HepG2 (cell line): ENCODE measurements around the gene TPRG1. TPM values are rescaled to one million over a fixed set of nuclear protein-coding genes. Genes with fewer than 3 reads are reported as not detected.

ENCODE experiments used
- NFIB ChIP-seq: sonication (generic); formaldehyde crosslinking; IDR thresholded peaks from 2 replicates; pipeline ENCODE4 v1.9.0; 2021; ENCODE audit warnings: missing genetic modification reagents, mild to moderate bottlenecking, borderline replicate concordance
- PLSCR1 ChIP-seq: sonication (generic); formaldehyde crosslinking; IDR thresholded peaks from 2 replicates; pipeline ENCODE4 v1.5.0; 2020; ENCODE audit warnings: missing genetic modification reagents, mild to moderate bottlenecking, borderline replicate concordance
- PRDM4 ChIP-seq: sonication (generic); formaldehyde crosslinking; IDR thresholded peaks from 2 replicates; pipeline ENCODE4 v1.9.0; 2021; ENCODE audit warnings: missing genetic modification reagents, borderline replicate concordance
- ZNF589 ChIP-seq: sonication (generic); formaldehyde crosslinking; conservative IDR thresholded peaks from 2 replicates; pipeline ENCODE4 v1.8.0; 2022; ENCODE audit warnings: mild to moderate bottlenecking, moderate library complexity, missing genetic modification reagents
- ZNF713 ChIP-seq: sonication (generic); formaldehyde crosslinking; IDR thresholded peaks from 2 replicates; pipeline ENCODE4 v1.4.0; 2020; ENCODE audit warnings: mild to moderate bottlenecking, missing genetic modification reagents
- polyA plus RNA-seq, 8 experiments: library from polyadenylated mRNA; depleted of rRNA in 3 of 8; stranded (reverse) in 7 of 8; unstranded in 1 of 8; fragments of >200 nt; fragmentation: Illumina TruSeq in 4 of 8; extraction: Trizol in 4 of 8; gene quantifications; 2 replicates each; pipeline versions ENCODE4 v1.2.1 to v1.2.3, GENCODE V29; 2011 to 2016; ENCODE audit warnings: low read depth in 4 of 8, missing spikeins in 1 of 8, mixed read lengths in 1 of 8; ENCODE audit not compliant: insufficient read depth in 1 of 8
- total RNA-seq, 5 experiments: library from RNA; depleted of rRNA; stranded (reverse); fragments of >200 nt; fragmentation: Illumina TruSeq; extraction: Trizol; gene quantifications; 2 replicates each; pipeline ENCODE4 v1.2.3, GENCODE V29; 2016; ENCODE audit warnings: low read depth in 1 of 5
- TF ChIP-seq, protein P1 (sequence below): sonication (generic); formaldehyde crosslinking; IDR thresholded peaks from 2 replicates; pipeline ENCODE4 v1.4.0; 2020; ENCODE audit warnings: mild to moderate bottlenecking, missing genetic modification reagents, borderline replicate concordance
- TF ChIP-seq, protein P2 (sequence below): IDR thresholded peaks from 2 replicates; pipeline ENCODE4 v1.6.1; 2016; ENCODE audit warnings: low read depth, missing genetic modification reagents, missing compliant biosample characterization

Gene TPRG1
- total and polyA plus RNA-seq, 2 of the 13 experiments (the other 11 are each of a cell fraction or from before 2014, with no cell fraction given): 0.17 TPM; not detected in 1

DNA sequence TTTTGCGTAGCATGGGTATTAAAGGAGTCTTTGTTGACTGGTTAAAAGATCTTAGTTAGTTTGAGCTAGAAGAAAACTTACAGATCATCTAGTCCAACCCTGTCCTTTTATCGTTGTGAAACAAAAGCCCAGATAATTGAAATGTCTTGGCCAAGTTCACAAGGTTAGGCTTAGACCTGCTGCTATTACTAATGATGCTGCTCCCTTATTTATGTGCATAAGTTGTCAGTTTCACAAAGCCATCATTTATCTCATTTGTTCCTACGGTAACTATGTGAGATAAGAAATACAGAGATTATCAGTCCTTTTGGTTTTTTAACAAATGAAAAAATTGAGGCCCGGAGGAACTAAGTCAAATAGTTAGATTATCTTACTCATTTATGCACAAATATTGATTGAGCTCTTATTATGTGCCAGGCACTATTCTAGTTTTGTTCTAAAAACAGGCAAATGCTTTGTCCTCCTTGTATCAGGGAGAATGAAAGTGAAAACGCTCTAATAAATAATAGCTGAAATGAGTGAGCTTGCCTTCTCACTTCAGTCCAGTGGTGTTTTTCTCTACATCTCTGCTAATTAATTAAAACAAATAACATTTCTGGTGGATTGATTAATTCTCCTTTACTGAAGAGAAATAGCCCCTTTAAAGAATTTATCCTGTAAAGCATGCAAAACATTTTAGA lies 49.1 kb upstream of the TPRG1 start (continued):
- TF ChIP-seq NFIB (no peak), ZNF589 (CRISPR knock-in tag) (no peak), PRDM4 (CRISPR knock-in tag) (no peak), ZNF713 (CRISPR knock-in tag) (no peak), PLSCR1 (no peak)
- TF ChIP-seq, protein P1, sequence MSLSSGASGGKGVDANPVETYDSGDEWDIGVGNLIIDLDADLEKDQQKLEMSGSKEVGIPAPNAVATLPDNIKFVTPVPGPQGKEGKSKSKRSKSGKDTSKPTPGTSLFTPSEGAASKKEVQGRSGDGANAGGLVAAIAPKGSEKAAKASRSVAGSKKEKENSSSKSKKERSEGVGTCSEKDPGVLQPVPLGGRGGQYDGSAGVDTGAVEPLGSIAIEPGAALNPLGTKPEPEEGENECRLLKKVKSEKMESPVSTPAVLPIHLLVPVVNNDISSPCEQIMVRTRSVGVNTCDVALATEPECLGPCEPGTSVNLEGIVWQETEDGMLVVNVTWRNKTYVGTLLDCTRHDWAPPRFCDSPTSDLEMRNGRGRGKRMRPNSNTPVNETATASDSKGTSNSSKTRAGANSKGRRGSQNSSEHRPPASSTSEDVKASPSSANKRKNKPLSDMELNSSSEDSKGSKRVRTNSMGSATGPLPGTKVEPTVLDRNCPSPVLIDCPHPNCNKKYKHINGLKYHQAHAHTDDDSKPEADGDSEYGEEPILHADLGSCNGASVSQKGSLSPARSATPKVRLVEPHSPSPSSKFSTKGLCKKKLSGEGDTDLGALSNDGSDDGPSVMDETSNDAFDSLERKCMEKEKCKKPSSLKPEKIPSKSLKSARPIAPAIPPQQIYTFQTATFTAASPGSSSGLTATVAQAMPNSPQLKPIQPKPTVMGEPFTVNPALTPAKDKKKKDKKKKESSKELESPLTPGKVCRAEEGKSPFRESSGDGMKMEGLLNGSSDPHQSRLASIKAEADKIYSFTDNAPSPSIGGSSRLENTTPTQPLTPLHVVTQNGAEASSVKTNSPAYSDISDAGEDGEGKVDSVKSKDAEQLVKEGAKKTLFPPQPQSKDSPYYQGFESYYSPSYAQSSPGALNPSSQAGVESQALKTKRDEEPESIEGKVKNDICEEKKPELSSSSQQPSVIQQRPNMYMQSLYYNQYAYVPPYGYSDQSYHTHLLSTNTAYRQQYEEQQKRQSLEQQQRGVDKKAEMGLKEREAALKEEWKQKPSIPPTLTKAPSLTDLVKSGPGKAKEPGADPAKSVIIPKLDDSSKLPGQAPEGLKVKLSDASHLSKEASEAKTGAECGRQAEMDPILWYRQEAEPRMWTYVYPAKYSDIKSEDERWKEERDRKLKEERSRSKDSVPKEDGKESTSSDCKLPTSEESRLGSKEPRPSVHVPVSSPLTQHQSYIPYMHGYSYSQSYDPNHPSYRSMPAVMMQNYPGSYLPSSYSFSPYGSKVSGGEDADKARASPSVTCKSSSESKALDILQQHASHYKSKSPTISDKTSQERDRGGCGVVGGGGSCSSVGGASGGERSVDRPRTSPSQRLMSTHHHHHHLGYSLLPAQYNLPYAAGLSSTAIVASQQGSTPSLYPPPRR (CRISPR knock-in tag): no peak
- TF ChIP-seq, protein P2, sequence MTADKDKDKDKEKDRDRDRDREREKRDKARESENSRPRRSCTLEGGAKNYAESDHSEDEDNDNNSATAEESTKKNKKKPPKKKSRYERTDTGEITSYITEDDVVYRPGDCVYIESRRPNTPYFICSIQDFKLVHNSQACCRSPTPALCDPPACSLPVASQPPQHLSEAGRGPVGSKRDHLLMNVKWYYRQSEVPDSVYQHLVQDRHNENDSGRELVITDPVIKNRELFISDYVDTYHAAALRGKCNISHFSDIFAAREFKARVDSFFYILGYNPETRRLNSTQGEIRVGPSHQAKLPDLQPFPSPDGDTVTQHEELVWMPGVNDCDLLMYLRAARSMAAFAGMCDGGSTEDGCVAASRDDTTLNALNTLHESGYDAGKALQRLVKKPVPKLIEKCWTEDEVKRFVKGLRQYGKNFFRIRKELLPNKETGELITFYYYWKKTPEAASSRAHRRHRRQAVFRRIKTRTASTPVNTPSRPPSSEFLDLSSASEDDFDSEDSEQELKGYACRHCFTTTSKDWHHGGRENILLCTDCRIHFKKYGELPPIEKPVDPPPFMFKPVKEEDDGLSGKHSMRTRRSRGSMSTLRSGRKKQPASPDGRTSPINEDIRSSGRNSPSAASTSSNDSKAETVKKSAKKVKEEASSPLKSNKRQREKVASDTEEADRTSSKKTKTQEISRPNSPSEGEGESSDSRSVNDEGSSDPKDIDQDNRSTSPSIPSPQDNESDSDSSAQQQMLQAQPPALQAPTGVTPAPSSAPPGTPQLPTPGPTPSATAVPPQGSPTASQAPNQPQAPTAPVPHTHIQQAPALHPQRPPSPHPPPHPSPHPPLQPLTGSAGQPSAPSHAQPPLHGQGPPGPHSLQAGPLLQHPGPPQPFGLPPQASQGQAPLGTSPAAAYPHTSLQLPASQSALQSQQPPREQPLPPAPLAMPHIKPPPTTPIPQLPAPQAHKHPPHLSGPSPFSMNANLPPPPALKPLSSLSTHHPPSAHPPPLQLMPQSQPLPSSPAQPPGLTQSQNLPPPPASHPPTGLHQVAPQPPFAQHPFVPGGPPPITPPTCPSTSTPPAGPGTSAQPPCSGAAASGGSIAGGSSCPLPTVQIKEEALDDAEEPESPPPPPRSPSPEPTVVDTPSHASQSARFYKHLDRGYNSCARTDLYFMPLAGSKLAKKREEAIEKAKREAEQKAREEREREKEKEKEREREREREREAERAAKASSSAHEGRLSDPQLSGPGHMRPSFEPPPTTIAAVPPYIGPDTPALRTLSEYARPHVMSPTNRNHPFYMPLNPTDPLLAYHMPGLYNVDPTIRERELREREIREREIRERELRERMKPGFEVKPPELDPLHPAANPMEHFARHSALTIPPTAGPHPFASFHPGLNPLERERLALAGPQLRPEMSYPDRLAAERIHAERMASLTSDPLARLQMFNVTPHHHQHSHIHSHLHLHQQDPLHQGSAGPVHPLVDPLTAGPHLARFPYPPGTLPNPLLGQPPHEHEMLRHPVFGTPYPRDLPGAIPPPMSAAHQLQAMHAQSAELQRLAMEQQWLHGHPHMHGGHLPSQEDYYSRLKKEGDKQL (CRISPR knock-in tag): no peak
